Stimulated activated naive B cell treated with anti-CD40 and anti-IgM and Interleukin-4, amounts not matched to agents 10 μg/mL and 1 μg/mL and 100 μg/mL, for 72 hours (primary cell): Measurements from ENCODE around the gene CIITA.
A peak's percentile ranks its signal among the peaks of the same experiment; 100 is the strongest.
"Not testable (repeated sequence)": the region's sequence is repeated elsewhere in the genome, so short reads cannot be mapped to it uniquely, and the experiment has no call there.

ENCODE experiments used
- ATAC-seq, 2 donors: fragments of 150-1000 bp; cut with Tn5 transposase; replicated peaks; 2 replicates each; pipeline ENCODE4 v1.10.0; 2021; ENCODE audit warnings: moderate library complexity in 1 of 2
- DNase-seq: peaks from one replicate; pipeline ENCODE4 v3.0.0; 2021
- H3K27ac Mint-ChIP-seq: one replicate; pipeline ENCODE4 v1.8.0; 2022; ENCODE audit warnings: mild to moderate bottlenecking, mixed read lengths
- H3K27me3 Mint-ChIP-seq, 2 donors: one replicate each; pipeline ENCODE4 v1.8.0; 2022; ENCODE audit warnings: mixed read lengths in 2 of 2
- H3K36me3 Mint-ChIP-seq, 2 donors: one replicate each; pipeline ENCODE4 v1.8.0; 2022; ENCODE audit warnings: mixed read lengths in 2 of 2, mild to moderate bottlenecking in 1 of 2
- H3K4me1 Mint-ChIP-seq, 2 donors: one replicate each; pipeline ENCODE4 v1.8.0; 2022; ENCODE audit warnings: mixed read lengths in 2 of 2, mild to moderate bottlenecking in 1 of 2
- H3K4me3 Mint-ChIP-seq, 2 donors: one replicate each; pipeline ENCODE4 v1.8.0; 2022; ENCODE audit warnings: mild to moderate bottlenecking in 2 of 2, mixed read lengths in 2 of 2, moderate library complexity in 1 of 2
- H3K9me3 Mint-ChIP-seq, 2 donors: one replicate each; pipeline ENCODE4 v1.8.0; 2022; ENCODE audit warnings: mixed read lengths in 2 of 2, mild to moderate bottlenecking in 1 of 2

Gene CIITA, protein sequence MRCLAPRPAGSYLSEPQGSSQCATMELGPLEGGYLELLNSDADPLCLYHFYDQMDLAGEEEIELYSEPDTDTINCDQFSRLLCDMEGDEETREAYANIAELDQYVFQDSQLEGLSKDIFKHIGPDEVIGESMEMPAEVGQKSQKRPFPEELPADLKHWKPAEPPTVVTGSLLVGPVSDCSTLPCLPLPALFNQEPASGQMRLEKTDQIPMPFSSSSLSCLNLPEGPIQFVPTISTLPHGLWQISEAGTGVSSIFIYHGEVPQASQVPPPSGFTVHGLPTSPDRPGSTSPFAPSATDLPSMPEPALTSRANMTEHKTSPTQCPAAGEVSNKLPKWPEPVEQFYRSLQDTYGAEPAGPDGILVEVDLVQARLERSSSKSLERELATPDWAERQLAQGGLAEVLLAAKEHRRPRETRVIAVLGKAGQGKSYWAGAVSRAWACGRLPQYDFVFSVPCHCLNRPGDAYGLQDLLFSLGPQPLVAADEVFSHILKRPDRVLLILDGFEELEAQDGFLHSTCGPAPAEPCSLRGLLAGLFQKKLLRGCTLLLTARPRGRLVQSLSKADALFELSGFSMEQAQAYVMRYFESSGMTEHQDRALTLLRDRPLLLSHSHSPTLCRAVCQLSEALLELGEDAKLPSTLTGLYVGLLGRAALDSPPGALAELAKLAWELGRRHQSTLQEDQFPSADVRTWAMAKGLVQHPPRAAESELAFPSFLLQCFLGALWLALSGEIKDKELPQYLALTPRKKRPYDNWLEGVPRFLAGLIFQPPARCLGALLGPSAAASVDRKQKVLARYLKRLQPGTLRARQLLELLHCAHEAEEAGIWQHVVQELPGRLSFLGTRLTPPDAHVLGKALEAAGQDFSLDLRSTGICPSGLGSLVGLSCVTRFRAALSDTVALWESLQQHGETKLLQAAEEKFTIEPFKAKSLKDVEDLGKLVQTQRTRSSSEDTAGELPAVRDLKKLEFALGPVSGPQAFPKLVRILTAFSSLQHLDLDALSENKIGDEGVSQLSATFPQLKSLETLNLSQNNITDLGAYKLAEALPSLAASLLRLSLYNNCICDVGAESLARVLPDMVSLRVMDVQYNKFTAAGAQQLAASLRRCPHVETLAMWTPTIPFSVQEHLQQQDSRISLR

GRCh38 chr16:10876799-10877341, at the start of gene CIITA:
CIITA (plus strand) TSS chr16:10877202; CDS start chr16:10877331, 129 bp downstream.
- ATAC-seq, result peak; percentile 69 to 76
- Mint-ChIP-seq H3K27me3 (no peaks in the 10 kb centered on the region), H3K9me3 (peaks cover 1 to 7% of the 10 kb centered on the region in 2 donors), H3K4me3 (peak within 1 kb of the TSS; percentile 91 to 100), H3K27ac (peak within 1 kb of the TSS; percentile 99), H3K4me1 (peaks cover 47 to 87% of the 10 kb centered on the region in 2 donors), H3K36me3 (peaks cover 41 to 49% of the 10 kb centered on the region in 2 donors)
- DNase-seq, result peak; percentile 88

DNA sequence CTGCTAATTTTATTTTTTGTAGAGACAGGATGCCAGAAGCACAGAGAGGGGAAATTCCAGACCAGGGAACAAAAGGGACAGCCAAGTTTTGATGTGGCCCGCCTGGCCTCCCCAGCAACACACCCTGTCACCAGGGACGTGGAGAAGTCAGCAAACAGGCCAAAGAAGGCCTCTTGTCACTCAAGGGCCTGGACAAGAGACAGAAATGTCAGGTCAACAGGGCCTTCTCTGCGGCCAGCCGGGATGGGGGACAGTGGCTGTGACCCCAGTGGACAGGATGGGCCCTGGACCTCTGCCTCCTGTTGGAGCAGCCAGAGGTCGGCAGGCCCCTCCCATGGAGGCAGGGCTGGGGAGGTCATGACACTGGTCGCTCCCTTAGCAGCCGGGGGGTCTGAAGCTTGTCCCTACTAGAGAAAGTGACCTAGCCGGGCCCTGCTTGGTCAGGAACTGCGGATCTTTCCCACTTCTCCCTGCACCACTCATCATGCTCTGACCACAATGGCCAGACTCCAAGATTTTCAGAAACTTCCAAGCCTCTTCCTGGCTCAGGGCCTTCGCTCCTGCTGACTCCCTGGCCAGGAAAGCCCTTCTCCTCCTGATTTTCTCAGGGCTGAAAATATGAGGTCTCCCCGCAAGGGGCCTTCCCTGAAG, 49.2 kb upstream of the CIITA start:
- no peak overlapping the region for H3K27ac Mint-ChIP-seq
- H3K4me1 Mint-ChIP-seq, result peaks cover 32 to 56% of the 10 kb centered on the region in 2 donors

GRCh38 chr16:10828851-10829366, 48.1 kb upstream of the CIITA start:
- DNase-seq (no peak), ATAC-seq (peak; percentile 46 to 58)
- no peaks in the 10 kb centered on the region for H3K36me3 Mint-ChIP-seq
- peaks cover 34 to 61% of the 10 kb centered on the region in 2 donors for H3K4me1 Mint-ChIP-seq
- H3K9me3 Mint-ChIP-seq, result no peaks in the 10 kb centered on the region
- peak overlapping the region; percentile 51 for H3K4me3 Mint-ChIP-seq
- no peaks in the 10 kb centered on the region for H3K27me3 Mint-ChIP-seq
- H3K27ac Mint-ChIP-seq, result peak overlapping the region; percentile 53

More for the DNA sequence above, 49.2 kb upstream of the CIITA start:
- no peaks in the 10 kb centered on the region for H3K36me3 Mint-ChIP-seq
- H3K9me3 Mint-ChIP-seq, result no peaks in the 10 kb centered on the region
- no peak for ATAC-seq
- no peaks in the 10 kb centered on the region for H3K27me3 Mint-ChIP-seq
- H3K4me3 Mint-ChIP-seq, result no peak overlapping the region
- DNase-seq, result no peak

- not testable (repeated sequence) for H3K36me3 Mint-ChIP-seq, H3K9me3 Mint-ChIP-seq, H3K27me3 Mint-ChIP-seq, ATAC-seq, DNase-seq
- Mint-ChIP-seq H3K4me1 (peaks cover 41 to 68% of the 10 kb centered on the region in 2 donors), H3K4me3 (peak overlapping the region in 1 of 2 donors; percentile 51), H3K27ac (peak overlapping the region; percentile 53)
These were observed 47.5 kb upstream of the CIITA start for GRCh38 chr16:10829390-10830098.

DNA sequence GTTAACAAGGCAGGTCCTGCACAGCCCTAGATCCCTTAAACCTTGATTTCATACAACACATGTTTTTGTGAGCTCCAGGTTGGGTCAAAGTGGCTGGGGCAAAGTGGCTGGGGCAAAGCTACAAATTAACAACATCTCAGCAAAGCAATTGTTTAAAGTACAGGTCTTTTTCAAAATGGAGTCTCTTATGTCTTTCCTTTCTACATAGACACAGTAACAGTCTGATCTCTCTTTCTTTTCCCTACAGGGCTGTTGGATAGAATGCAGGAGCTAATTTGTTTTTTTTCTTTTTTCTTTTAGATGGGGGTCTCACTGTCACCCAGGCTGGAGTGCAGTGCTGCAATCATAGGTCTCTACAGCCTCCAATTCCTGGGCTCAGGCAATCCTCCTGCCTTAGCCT, 46.8 kb upstream of the CIITA start:
- not testable (repeated sequence) for DNase-seq, H3K27me3 Mint-ChIP-seq, H3K4me3 Mint-ChIP-seq, H3K9me3 Mint-ChIP-seq, H3K36me3 Mint-ChIP-seq, ATAC-seq
- Mint-ChIP-seq H3K27ac (peak overlapping the region; percentile 57), H3K4me1 (peaks cover 45 to 75% of the 10 kb centered on the region in 2 donors)

- Mint-ChIP-seq H3K4me3 (peak overlapping the region in 1 of 2 donors; percentile 57), H3K9me3 (no peaks in the 10 kb centered on the region), H3K27me3 (no peaks in the 10 kb centered on the region)
These were observed 44.8 kb upstream of the CIITA start for GRCh38 chr16:10831894-10832886.

DNA sequence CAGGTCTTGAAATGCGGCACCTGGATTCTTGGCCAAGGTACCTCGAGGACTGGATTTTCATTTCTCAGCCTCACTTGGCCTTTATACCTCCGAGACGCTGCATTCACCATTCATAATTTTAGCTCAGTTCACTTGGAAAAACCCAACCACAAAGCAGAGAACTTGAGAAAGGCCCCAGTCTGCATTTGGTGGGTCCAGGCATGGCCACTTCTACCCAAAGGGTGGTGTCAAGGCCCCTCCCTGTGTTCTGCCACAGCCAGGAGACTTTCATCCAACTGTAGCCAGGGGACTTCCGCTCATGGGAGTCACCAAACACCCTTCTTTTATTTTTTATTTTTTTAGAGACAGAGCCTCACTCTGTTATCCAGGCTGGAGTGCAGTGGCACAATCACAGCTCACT, 43.7 kb upstream of the CIITA start:
- Mint-ChIP-seq H3K36me3 (peaks cover 1 to 4% of the 10 kb centered on the region in 2 donors), H3K27me3 (no peaks in the 10 kb centered on the region), H3K4me1 (peaks cover 62 to 88% of the 10 kb centered on the region in 2 donors), H3K27ac (peak overlapping the region; percentile 89), H3K4me3 (no peak overlapping the region), H3K9me3 (no peaks in the 10 kb centered on the region)
- ATAC-seq (peak; percentile 35 to 41), DNase-seq (peak; percentile 49)

More at GRCh38 chr16:10831894-10832886, 44.8 kb upstream of the CIITA start:
- DNase-seq, result peak; percentile 48
- H3K27ac Mint-ChIP-seq, result peak overlapping the region; percentile 90
- H3K36me3 Mint-ChIP-seq, result peaks cover 1 to 4% of the 10 kb centered on the region in 2 donors
- peaks cover 61 to 94% of the 10 kb centered on the region in 2 donors for H3K4me1 Mint-ChIP-seq
- ATAC-seq, result peak; percentile 37 to 38

- H3K27ac Mint-ChIP-seq, result peak overlapping the region; percentile 45
These were observed 42.9 kb upstream of the CIITA start for GRCh38 chr16:10834130-10834529.

GRCh38 chr16:10834766-10835165, 42.2 kb upstream of the CIITA start:
- no peak for DNase-seq
- Mint-ChIP-seq H3K4me1 (peaks cover 50 to 74% of the 10 kb centered on the region in 2 donors), H3K27ac (peak overlapping the region; percentile 75), H3K36me3 (peaks cover 1 to 4% of the 10 kb centered on the region in 2 donors), H3K4me3 (no peak overlapping the region), H3K27me3 (no peaks in the 10 kb centered on the region), H3K9me3 (no peaks in the 10 kb centered on the region)
- ATAC-seq, result no peak

More at GRCh38 chr16:10834130-10834529, 42.9 kb upstream of the CIITA start:
- Mint-ChIP-seq H3K36me3 (peaks cover 1 to 4% of the 10 kb centered on the region in 2 donors), H3K4me3 (no peak overlapping the region), H3K4me1 (peaks cover 54 to 80% of the 10 kb centered on the region in 2 donors), H3K27me3 (no peaks in the 10 kb centered on the region), H3K9me3 (no peaks in the 10 kb centered on the region)
- ATAC-seq (peak in 1 of 2 donors; percentile 7), DNase-seq (no peak)

- Mint-ChIP-seq H3K27ac (peak overlapping the region; percentile 75), H3K27me3 (no peaks in the 10 kb centered on the region), H3K4me1 (peaks cover 50 to 69% of the 10 kb centered on the region in 2 donors), H3K9me3 (no peaks in the 10 kb centered on the region), H3K4me3 (no peak overlapping the region), H3K36me3 (peaks cover 1 to 4% of the 10 kb centered on the region in 2 donors)
- DNase-seq, result peak; percentile 79
- ATAC-seq, result peak; percentile 82 to 87
These were observed 41.6 kb upstream of the CIITA start for GRCh38 chr16:10835281-10835931.

GRCh38 chr16:10836174-10836853, 40.7 kb upstream of the CIITA start:
- Mint-ChIP-seq H3K36me3 (peaks cover 1 to 4% of the 10 kb centered on the region in 2 donors), H3K27me3 (no peaks in the 10 kb centered on the region), H3K27ac (no peak overlapping the region), H3K4me3 (no peak overlapping the region), H3K4me1 (peaks cover 50 to 60% of the 10 kb centered on the region in 2 donors), H3K9me3 (no peaks in the 10 kb centered on the region)
- peak in 1 of 2 donors; percentile 27 for ATAC-seq
- no peak for DNase-seq
